CD4-positive, alpha-beta T cell treated with Interleukin-6 at 100 ng/mL for 8 hours (primary cell): ENCODE data around the gene FGF1.

ENCODE experiments used
- DNase-seq: peaks from one replicate; pipeline ENCODE4 v3.0.0-alpha.2; 2020; ENCODE audit warnings: mixed read lengths, low spot score

Gene FGF1

GRCh38 chr5:142572006-142572405 lies 113.9 kb downstream of the FGF1 start:
- no peak for DNase-seq

GRCh38 chr5:142571371-142571770 lies 114.5 kb downstream of the FGF1 start:
- no peak for DNase-seq

GRCh38 chr5:142569905-142570304 lies 116.0 kb downstream of the FGF1 start:
- no peak for DNase-seq

GRCh38 chr5:142568996-142569335 lies 116.9 kb downstream of the FGF1 start:
- DNase-seq: no peak

GRCh38 chr5:142568283-142568995 lies 117.5 kb downstream of the FGF1 start:
- DNase-seq: no peak

- DNase-seq: no peak
Observed at GRCh38 chr5:142561486-142562097, 124.3 kb downstream of the FGF1 start.

- DNase-seq: no peak
Observed at GRCh38 chr5:142561029-142561428, 124.9 kb downstream of the FGF1 start.

- DNase-seq: no peak
Observed at GRCh38 chr5:142552107-142552506, 133.8 kb downstream of the FGF1 start.

- DNase-seq: no peak
Observed at GRCh38 chr5:142551338-142552067, 134.4 kb downstream of the FGF1 start.

GRCh38 chr5:142550471-142550870 lies 135.4 kb downstream of the FGF1 start:
- no peak for DNase-seq

GRCh38 chr5:142549834-142550233 lies 136.1 kb downstream of the FGF1 start:
- DNase-seq: no peak

GRCh38 chr5:142548739-142549275 lies 137.1 kb downstream of the FGF1 start:
- no peak for DNase-seq

- no peak for DNase-seq
Observed at GRCh38 chr5:142547445-142548380, 138.2 kb downstream of the FGF1 start.

- no peak for DNase-seq
Observed at GRCh38 chr5:142545650-142546322, 140.1 kb downstream of the FGF1 start.

- no peak for DNase-seq
Observed at GRCh38 chr5:142544946-142545649, 140.8 kb downstream of the FGF1 start.

- no peak for DNase-seq
Observed at GRCh38 chr5:142544071-142544753, 141.7 kb downstream of the FGF1 start.

- no peak for DNase-seq
Observed at GRCh38 chr5:142542906-142543305, 143.0 kb downstream of the FGF1 start.
